Ovary (tissue), 9 donors: Measurements from ENCODE around the gene GRB2. TPM values are rescaled to one million over a fixed set of nuclear protein-coding genes. Genes with fewer than 3 reads are reported as not detected.

ENCODE experiments used
- DNase-seq, 5 donors: peaks; one replicate each; pipeline ENCODE4 v3.0.0-alpha.2; 2019 to 2020
- H3K27ac ChIP-seq, 2 donors: fragments of 200-600 bp; one replicate each; pipeline versions ENCODE4 v1.5.1 to v1.8.0; 2019 to 2022
- H3K27me3 ChIP-seq: fragments of 200-600 bp; one replicate; pipeline ENCODE4 v1.8.0; 2022
- H3K36me3 ChIP-seq: fragments of 200-600 bp; sonication (generic); one replicate; pipeline ENCODE4 v1.5.1; 2019
- H3K4me1 ChIP-seq: one replicate; pipeline ENCODE4 v1.8.1; 2013; ENCODE audit warnings: mild to moderate bottlenecking, moderate library complexity; ENCODE audit not compliant: insufficient read depth
- H3K4me3 ChIP-seq: fragments of 200-600 bp; sonication (generic); one replicate; pipeline ENCODE4 v1.5.1; 2017
- H3K9me3 ChIP-seq, 2 donors: fragments of 200-600 bp in 1 of 2; sonication (generic) in 1 of 2; one replicate each; pipeline versions ENCODE4 v1.5.1 to v1.8.1; 2013 to 2019; ENCODE audit warnings: mild to moderate bottlenecking in 1 of 2, moderate library complexity in 1 of 2
- EP300 ChIP-seq: sonication (generic); formaldehyde crosslinking; IDR thresholded peaks from one replicate; pipeline ENCODE4 v1.6.1; 2017; ENCODE audit warnings: antibody characterized with exemption
- POLR2A ChIP-seq: fragments of 450-650 bp; IDR thresholded peaks from one replicate; pipeline ENCODE4 v1.6.1; 2017; ENCODE audit warnings: antibody characterized with exemption, mild to moderate bottlenecking, moderate library complexity
- WGBS, 3 donors: extraction: QIAGEN DNeasy Blood & Tissue Kit in 1 of 3; methylation state at CpG; one replicate each; pipeline versions ENCODE4 v1.1.5 to v1.1.7; 2013 to 2017; 5-methylcytosine and 5-hydroxymethylcytosine counted together
- intact Hi-C, 4 donors: fragments of 100-400 bp; cut with DNase I; formaldehyde crosslinking; loops; one replicate each; pipeline versions ENCODE4 v1.11.0 to v1.15.1; 2022 to 2023
- polyA plus RNA-seq, 2 donors: library from polyadenylated mRNA; stranded (reverse); fragments of 200-250 nt in 1 of 2; fragments of 350-450 nt in 1 of 2; fragmentation: Illumina TruSeq in 1 of 2; extraction: RNeasy Lipid Tissue Mini Kit (QIAGEN cat#74804) in 1 of 2; gene quantifications; one replicate each; pipeline ENCODE4 v1.2.3, GENCODE V29; 2013 to 2014
- total RNA-seq, 7 donors: library from RNA; depleted of rRNA in 2 of 7; stranded (reverse); fragments of >200 nt in 2 of 7; fragmentation: NEBNext Ultra II Directional in 3 of 7; extraction: Animal tissue kit (Norgen Biotek cat#: 25700) in 3 of 7; gene quantifications; one replicate each; pipeline versions ENCODE4 v1.1.0 to v1.2.4, GENCODE V29; 2016 to 2023
- TF ChIP-seq, protein P1 (sequence below), 3 donors: fragments of 450-650 bp in 2 of 3; fragments of 200-600 bp in 1 of 3; IDR thresholded peaks; one replicate each; pipeline versions ENCODE4 v1.5.1 to v1.8.0; 2016 to 2022; ENCODE audit warnings: antibody characterized with exemption in 3 of 3, mild to moderate bottlenecking in 1 of 3
- donor health status: DM: no; HTN: no; CAD: no; lungs with moderate emphysema.
- donor health status: DM: no; HTN: no; CAD: no.
- donor health status: Bipolar disorder and iron deficiency.
- donor health status: DM: yes; HTN: yes; CAD: no.
- donor health status: DM: no; HTN: no; CAD: no.
- donor health status: DM: yes; HTN: yes; CAD: no.

The GRB2 gene
- total and polyA plus RNA-seq, 9 donors, result 41.5 to 88.2 (median 62.6) TPM

DNA sequence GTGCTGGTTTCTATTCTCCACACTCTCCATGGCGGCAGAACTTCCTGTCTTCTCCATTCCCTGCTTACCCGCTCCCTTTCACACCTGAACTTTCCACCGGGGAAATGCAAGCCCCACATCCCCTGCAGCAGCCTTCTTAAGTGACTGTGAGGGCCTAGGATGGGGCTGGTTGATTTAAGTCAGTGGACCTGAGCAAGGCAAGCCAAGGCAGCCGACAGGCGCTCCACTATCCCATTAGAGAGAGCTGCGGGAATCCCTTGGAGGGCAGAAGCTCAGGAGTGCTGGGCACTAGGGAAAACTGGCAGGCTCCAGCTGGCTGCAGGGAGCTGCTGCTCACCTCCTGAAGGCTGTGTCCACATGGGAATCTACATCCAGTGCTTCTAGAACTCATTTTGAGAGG is 80.1 kb downstream of the GRB2 start:
- H3K4me3 ChIP-seq, result no peak overlapping the region
- H3K4me1 ChIP-seq, result no peaks in the 10 kb centered on the region
- no peak for DNase-seq
- TF ChIP-seq, protein P1, sequence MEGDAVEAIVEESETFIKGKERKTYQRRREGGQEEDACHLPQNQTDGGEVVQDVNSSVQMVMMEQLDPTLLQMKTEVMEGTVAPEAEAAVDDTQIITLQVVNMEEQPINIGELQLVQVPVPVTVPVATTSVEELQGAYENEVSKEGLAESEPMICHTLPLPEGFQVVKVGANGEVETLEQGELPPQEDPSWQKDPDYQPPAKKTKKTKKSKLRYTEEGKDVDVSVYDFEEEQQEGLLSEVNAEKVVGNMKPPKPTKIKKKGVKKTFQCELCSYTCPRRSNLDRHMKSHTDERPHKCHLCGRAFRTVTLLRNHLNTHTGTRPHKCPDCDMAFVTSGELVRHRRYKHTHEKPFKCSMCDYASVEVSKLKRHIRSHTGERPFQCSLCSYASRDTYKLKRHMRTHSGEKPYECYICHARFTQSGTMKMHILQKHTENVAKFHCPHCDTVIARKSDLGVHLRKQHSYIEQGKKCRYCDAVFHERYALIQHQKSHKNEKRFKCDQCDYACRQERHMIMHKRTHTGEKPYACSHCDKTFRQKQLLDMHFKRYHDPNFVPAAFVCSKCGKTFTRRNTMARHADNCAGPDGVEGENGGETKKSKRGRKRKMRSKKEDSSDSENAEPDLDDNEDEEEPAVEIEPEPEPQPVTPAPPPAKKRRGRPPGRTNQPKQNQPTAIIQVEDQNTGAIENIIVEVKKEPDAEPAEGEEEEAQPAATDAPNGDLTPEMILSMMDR (IDR thresholded peaks at IDR 0.05), result no peak
- no peak overlapping the region for H3K27ac ChIP-seq
- H3K36me3 ChIP-seq, result no peaks in the 10 kb centered on the region
- intact Hi-C loops, result loop anchor here in 1 of 4 donors (10.0 kb wide), 1 partner anchor 189 kb away; the partner anchor contains the start of genes CASKIN2 and TSEN54
- WGBS, 3 donors, result 87 to 94% (median 89%) methylated on average over 6 of the region's 6 CpGs
- H3K27me3 ChIP-seq, result no peaks in the 10 kb centered on the region
- no peaks in the 10 kb centered on the region for H3K9me3 ChIP-seq

- intact Hi-C loops, result loop anchor here in 2 of 4 donors (5.0 to 10.0 kb wide), 2 partner anchors 91 to 193 kb away; partner anchors contain the start of genes CASKIN2 (in 1 of the 2) and TSEN54 (in 1 of the 2)
- no peaks in the 10 kb centered on the region for H3K4me1 ChIP-seq
- H3K4me3 ChIP-seq, result no peak overlapping the region
- no peak for DNase-seq
- no peak for TF ChIP-seq EP300
- TF ChIP-seq, protein P1 (IDR thresholded peaks at IDR 0.05), result no peak
- TF ChIP-seq POLR2A, result no peak
- no peak overlapping the region for H3K27ac ChIP-seq
- H3K9me3 ChIP-seq, result no peaks in the 10 kb centered on the region
- WGBS, 3 donors, result 82 to 89% (median 82%) methylated on average over 10 of the region's 10 CpGs
- no peaks in the 10 kb centered on the region for H3K36me3 ChIP-seq
- no peaks in the 10 kb centered on the region for H3K27me3 ChIP-seq
Observed at GRCh38 chr17:75321506-75321905, 84.0 kb downstream of the GRB2 start.

DNA sequence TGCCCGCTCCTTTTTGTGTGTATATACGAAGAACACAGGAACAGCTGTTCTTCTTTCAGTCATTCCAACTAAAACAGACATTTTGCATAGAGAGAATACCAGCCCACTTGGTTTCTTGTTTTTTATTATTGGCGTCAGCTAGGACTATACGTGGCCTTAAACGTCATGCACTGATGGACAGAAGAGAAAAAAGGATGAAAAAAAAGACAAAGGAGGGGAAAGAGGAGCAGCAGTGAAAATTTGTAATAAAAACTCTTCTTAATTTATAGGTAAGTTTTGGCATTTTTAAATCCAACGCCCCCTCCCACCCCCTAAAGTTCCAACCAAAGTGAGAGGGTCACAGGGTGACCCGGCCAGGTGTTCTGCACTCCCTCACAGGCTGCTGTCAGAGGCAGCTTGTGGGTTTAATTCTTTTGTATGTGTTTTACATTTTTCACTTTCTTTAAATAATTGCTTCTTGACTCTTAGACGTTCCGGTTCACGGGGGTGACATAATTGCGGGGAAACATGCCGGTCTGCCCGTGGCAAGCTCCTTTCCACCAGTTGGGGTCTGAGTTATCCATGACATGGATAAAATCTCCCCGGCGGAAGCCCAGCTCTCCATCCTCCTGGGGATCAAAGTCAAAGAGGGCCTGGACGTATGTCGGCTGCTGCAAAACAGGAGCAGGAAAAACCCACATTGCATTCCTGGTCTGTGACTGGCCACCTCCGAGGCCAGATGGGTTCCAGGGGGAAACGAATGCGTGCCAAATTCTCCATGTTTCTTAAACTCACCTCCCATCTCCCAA is 85.4 kb downstream of the GRB2 start:
- intact Hi-C loops, result loop anchor here in 2 of 4 donors (5.0 to 10.0 kb wide), 2 partner anchors 92 to 195 kb away; partner anchors contain the start of genes CASKIN2 (in 1 of the 2) and TSEN54 (in 1 of the 2)
- no peak overlapping the region for H3K27ac ChIP-seq
- WGBS, 3 donors, result 60 to 78% (median 72%) methylated on average over 20 of the region's 20 CpGs
- H3K4me3 ChIP-seq, result no peak overlapping the region
- TF ChIP-seq POLR2A, result no peak
- TF ChIP-seq EP300, result no peak
- TF ChIP-seq, protein P1 (IDR thresholded peaks at IDR 0.05), result no peak
- H3K36me3 ChIP-seq, result no peaks in the 10 kb centered on the region
- no peaks in the 10 kb centered on the region for H3K9me3 ChIP-seq
- no peak for DNase-seq
- no peaks in the 10 kb centered on the region for H3K27me3 ChIP-seq
- H3K4me1 ChIP-seq, result peaks cover 2% of the 10 kb centered on the region

DNA sequence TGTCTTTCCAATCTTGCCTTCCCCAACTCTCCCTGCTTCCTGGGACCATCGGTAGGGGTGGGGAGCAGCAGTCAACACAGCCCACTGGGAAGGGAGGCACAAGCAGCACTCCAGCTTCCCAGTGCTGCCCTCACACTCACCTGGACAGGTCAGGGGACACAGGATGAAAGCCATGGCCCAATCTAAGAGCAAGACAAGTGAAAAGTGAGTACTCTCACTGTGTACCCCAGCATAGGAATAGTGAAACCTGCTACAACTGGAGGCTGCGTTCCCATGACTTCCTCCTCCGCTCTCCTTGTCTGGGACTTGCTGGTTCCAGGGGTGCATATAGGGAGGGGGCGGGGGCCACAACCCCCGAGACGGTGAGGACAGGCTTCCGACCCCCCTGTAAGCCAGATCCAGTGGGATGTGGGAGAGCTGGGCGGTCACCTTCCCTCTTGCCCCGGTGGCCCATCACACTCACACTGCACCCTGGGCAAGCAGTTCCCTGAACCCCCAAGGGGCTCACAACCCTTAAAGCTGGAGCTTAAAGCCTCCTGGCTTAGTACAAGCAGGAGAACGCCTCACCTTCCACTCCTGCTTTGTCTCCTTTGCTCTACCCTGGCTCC is 86.8 kb downstream of the GRB2 start:
- Histone ChIP-seq H3K27ac (no peak overlapping the region), H3K9me3 (no peaks in the 10 kb centered on the region), H3K4me1 (peaks cover 2% of the 10 kb centered on the region), H3K36me3 (no peaks in the 10 kb centered on the region), H3K27me3 (no peaks in the 10 kb centered on the region), H3K4me3 (no peak overlapping the region)
- no peak for DNase-seq
- intact Hi-C loops, result no loop called here
- WGBS, 3 donors, result 78 to 89% (median 79%) methylated on average over 10 of the region's 10 CpGs
- TF ChIP-seq POLR2A (no peak), EP300 (no peak)
- TF ChIP-seq, protein P1 (IDR thresholded peaks at IDR 0.05), result no peak
